ENCODE results near the gene ACACB.

ACACB gene

DNA sequence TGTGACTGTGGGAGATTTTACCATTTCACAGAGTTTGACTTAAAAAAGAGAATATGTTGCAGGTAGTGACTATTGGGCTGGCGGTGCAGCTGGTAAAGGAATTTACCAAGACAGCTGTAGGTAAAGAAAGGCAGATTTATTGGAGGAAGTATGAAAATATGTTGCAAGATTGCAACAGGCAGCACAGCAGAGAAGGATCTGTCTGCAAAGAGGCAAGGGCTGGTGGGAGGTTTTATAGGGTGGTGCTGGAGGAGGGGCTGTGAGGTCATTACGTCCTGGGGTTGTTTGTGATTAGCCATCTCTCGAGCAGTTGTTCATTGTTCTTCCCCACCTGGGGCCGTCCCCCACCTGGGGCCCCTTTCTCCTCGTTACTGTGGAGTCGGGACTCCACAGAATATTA is 62.1 kb downstream of the ACACB start:
- Histone ChIP-seq H3K27me3 (no peaks in the 10 kb centered on the region), H3K4me3 (ENCODE audit: low read depth, low read length) (no peak overlapping the region), H3K4me1 (no peaks in the 10 kb centered on the region), H3K9me3 (no peaks in the 10 kb centered on the region), H3K36me3 (no peaks in the 10 kb centered on the region)
- TF ChIP-seq, protein P1, sequence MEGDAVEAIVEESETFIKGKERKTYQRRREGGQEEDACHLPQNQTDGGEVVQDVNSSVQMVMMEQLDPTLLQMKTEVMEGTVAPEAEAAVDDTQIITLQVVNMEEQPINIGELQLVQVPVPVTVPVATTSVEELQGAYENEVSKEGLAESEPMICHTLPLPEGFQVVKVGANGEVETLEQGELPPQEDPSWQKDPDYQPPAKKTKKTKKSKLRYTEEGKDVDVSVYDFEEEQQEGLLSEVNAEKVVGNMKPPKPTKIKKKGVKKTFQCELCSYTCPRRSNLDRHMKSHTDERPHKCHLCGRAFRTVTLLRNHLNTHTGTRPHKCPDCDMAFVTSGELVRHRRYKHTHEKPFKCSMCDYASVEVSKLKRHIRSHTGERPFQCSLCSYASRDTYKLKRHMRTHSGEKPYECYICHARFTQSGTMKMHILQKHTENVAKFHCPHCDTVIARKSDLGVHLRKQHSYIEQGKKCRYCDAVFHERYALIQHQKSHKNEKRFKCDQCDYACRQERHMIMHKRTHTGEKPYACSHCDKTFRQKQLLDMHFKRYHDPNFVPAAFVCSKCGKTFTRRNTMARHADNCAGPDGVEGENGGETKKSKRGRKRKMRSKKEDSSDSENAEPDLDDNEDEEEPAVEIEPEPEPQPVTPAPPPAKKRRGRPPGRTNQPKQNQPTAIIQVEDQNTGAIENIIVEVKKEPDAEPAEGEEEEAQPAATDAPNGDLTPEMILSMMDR (IDR thresholded peaks at IDR 0.05; ENCODE audit: low read depth, low read length) = no peak
- no peak for DNase-seq

DNA sequence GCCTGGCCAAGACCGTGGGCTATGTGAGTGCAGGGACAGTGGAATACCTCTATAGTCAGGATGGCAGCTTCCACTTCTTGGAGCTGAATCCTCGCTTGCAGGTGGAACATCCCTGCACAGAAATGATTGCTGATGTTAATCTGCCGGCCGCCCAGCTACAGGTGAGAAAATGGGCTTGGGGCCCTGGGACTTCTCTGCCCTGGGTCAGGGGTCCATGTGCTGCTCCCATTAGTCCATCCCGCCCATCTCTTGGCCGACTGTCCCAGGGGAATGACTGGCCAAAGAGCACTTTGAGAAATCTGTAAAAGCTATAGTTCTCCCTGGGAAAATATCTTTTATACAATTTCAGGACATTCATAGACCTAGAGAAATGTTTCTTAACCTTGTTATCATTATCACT is 63.5 kb downstream of the ACACB start:
- no peaks in the 10 kb centered on the region for H3K36me3 ChIP-seq
- no peak for DNase-seq
- no peak overlapping the region for H3K4me3 ChIP-seq (ENCODE audit: low read depth, low read length)
- H3K27me3 ChIP-seq = no peaks in the 10 kb centered on the region
- TF ChIP-seq, protein P1 (IDR thresholded peaks at IDR 0.05; ENCODE audit: low read depth, low read length) = no peak
- H3K9me3 ChIP-seq = no peaks in the 10 kb centered on the region
- no peaks in the 10 kb centered on the region for H3K4me1 ChIP-seq

DNA sequence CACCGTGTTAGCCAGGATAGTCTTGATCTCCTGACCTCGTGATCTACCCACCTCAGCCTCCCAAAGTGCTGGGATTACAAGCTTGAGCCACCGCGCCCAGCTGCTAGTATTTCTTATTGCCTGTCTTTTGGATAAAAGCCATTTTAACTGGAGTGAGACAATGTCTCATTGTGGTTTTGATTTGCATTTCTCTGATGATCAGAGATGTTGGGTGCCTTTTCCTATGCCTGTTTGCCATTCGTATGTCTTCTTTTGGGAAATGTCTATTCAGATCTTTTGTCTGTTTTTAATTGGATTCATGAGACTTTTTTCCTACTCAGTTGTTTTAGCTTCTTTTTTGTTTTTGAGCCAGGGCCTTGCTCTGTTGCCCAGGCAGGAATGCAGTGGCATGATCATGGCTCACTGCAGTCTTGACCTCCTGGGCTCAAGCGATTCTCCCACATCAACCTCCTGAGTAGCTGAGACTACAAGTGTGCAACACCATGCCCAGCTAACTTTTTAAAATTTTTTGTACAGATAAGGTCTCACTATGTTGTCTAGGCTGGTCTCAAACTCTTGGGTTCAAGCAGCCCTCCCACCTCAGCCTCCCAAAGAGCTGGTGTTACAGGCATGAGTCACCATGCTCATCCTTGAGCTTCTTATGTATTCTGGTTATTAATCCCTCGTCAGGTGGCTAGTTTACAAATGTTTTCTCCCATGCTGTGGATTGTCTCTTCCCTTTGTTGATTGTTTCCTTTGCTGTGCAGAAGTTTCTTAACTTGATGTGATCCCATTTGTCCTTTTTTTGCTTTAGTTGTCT is 65.9 kb downstream of the ACACB start:
- no peak overlapping the region for H3K4me3 ChIP-seq (ENCODE audit: low read depth, low read length)
- H3K4me1 ChIP-seq = no peaks in the 10 kb centered on the region
- no peaks in the 10 kb centered on the region for H3K9me3 ChIP-seq
- 0 out of 2 replicates have a peak, but pooled peaks cover 3% of the 10 kb centered on the region for H3K36me3 ChIP-seq
- TF ChIP-seq, protein P1 (IDR thresholded peaks at IDR 0.05; ENCODE audit: low read depth, low read length) = no peak
- no peak for DNase-seq
- no peaks in the 10 kb centered on the region for H3K27me3 ChIP-seq

DNA sequence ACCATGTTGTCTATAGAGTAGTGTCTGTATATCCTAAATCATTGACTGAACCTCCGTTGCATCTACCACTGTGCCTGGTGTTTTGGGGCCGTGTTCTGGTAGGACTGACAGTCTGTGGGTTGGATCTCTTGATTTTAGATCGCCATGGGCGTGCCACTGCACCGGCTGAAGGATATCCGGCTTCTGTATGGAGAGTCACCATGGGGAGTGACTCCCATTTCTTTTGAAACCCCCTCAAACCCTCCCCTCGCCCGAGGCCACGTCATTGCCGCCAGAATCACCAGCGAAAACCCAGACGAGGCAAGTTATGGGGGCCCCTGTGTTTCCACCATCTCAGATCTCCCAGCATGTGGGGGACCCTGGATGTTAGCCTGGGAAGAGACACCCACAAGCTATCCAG is 69.1 kb downstream of the ACACB start:
- H3K9me3 ChIP-seq = no peaks in the 10 kb centered on the region
- H3K4me1 ChIP-seq = no peaks in the 10 kb centered on the region

DNA sequence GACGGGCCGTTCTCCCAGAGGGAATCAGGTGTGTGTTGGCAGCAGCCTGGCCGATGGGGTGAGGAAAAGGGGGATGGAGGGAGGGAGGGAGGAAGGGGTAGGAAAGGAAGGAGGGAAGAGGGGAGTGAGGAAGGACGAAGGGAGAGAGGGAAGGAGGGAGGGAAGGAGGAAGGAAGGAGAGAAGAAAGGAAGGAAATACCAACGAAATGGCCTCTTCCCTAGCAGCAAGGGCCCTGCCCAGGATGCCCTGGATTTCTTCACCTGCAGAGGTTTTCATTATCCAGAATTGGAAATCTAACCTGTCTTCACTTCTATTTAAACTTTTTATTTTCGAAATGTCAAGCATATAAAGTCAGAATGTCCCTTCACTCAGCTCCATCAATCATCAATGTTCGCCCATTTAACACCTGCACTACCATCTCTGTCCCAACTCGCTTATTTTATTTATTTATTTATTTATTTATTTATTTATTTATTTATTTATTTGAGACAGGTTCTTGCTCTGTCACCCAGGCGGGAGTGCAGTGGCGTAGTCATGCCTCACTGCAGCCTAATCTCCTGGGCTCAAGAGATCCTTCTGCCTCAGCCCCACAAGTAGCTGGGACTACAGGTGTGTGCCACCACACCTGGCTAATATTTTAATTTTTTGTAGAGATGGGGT is 70.7 kb downstream of the ACACB start:
- no peaks in the 10 kb centered on the region for H3K9me3 ChIP-seq
- no peaks in the 10 kb centered on the region for H3K4me1 ChIP-seq
- TF ChIP-seq, protein P1 (IDR thresholded peaks at IDR 0.05; ENCODE audit: low read depth, low read length) = no peak
- no peaks in the 10 kb centered on the region for H3K27me3 ChIP-seq
- H3K4me3 ChIP-seq (ENCODE audit: low read depth, low read length) = no peak overlapping the region
- H3K36me3 ChIP-seq = 0 out of 2 replicates have a peak, but pooled peaks cover 3% of the 10 kb centered on the region
- no peak for DNase-seq

More for the DNA sequence above, 69.1 kb downstream of the ACACB start:
- TF ChIP-seq, protein P1 (IDR thresholded peaks at IDR 0.05; ENCODE audit: low read depth, low read length) = no peak
- 0 out of 2 replicates have a peak, but pooled peaks cover 3% of the 10 kb centered on the region for H3K36me3 ChIP-seq
- no peak for DNase-seq
- H3K27me3 ChIP-seq = no peaks in the 10 kb centered on the region
- H3K4me3 ChIP-seq (ENCODE audit: low read depth, low read length) = no peak overlapping the region

Measured in BE2C (cell line).